K562 (cell line): ENCODE results near the gene PPP1R12C. TPM values are rescaled to one million over a fixed set of nuclear protein-coding genes. Genes with fewer than 3 reads are reported as not detected.

Experiments used
- CBX5 ChIP-seq: IDR thresholded peaks from 2 replicates; pipeline ENCODE4 v1.6.1; 2014; ENCODE audit warnings: low read depth, borderline replicate concordance
- CCNT2 ChIP-seq: IDR thresholded peaks from 2 replicates; pipeline ENCODE4 v1.6.1; 2011; ENCODE audit warnings: borderline replicate concordance, low read depth, mild to moderate bottlenecking, moderate library complexity, mixed read lengths, low read length; ENCODE audit not compliant: insufficient read length; ENCODE audit errors: extremely low read depth
- ETS2 ChIP-seq: IDR thresholded peaks from 2 replicates; pipeline ENCODE4 v1.6.1; 2016; ENCODE audit warnings: borderline replicate concordance, missing genetic modification characterization, mild to moderate bottlenecking, moderate library complexity, missing compliant biosample characterization; ENCODE audit not compliant: poor library complexity, severe bottlenecking
- ID3 ChIP-seq, 2 experiments: fragments of 250-450 bp in 1 of 2; fragments of 450-650 bp in 1 of 2; sonication (Bioruptor Pico) in 1 of 2; IDR thresholded peaks; 2 replicates each; pipeline versions ENCODE4 v1.6.1 to v1.8.0; 2016 to 2021; ENCODE audit warnings: mild to moderate bottlenecking in 2 of 2, moderate library complexity in 2 of 2, missing compliant biosample characterization in 1 of 2, missing genetic modification characterization in 1 of 2
- IFI16 ChIP-seq: fragments of 250-450 bp; sonication (Bioruptor Pico); IDR thresholded peaks from 2 replicates; pipeline ENCODE4 v2.1.2; 2022; ENCODE audit warnings: mild to moderate bottlenecking, inconsistent platforms
- RBFOX2 ChIP-seq: fragments of 200-400 bp; formaldehyde crosslinking; IDR thresholded peaks from 2 replicates; pipeline ENCODE4 v1.6.1; 2017; ENCODE audit warnings: low read depth, mild to moderate bottlenecking, low read length, moderate library complexity
- RBM14 ChIP-seq: fragments of 200-400 bp; formaldehyde crosslinking; IDR thresholded peaks from 2 replicates; pipeline ENCODE4 v1.6.1; 2018; ENCODE audit warnings: low read depth, mild to moderate bottlenecking, low read length, moderate library complexity, borderline replicate concordance; ENCODE audit not compliant: insufficient read depth
- RNF219 ChIP-seq: fragments of 250-450 bp; sonication (Bioruptor Pico); IDR thresholded peaks from 2 replicates; pipeline ENCODE4 v1.5.0; 2022; ENCODE audit warnings: mild to moderate bottlenecking
- SMARCC2 ChIP-seq: fragments of 450-650 bp; IDR thresholded peaks from 2 replicates; pipeline ENCODE4 v1.6.1; 2017; ENCODE audit warnings: antibody characterized with exemption, moderate library complexity, mild to moderate bottlenecking, low read depth
- SOX6 ChIP-seq: fragments of 450-650 bp; IDR thresholded peaks from 2 replicates; pipeline ENCODE4 v1.6.1; 2014; ENCODE audit warnings: mild to moderate bottlenecking
- TOE1 ChIP-seq, 2 experiments: fragments of 450-650 bp in 1 of 2; sonication (generic) in 1 of 2; formaldehyde crosslinking in 1 of 2; IDR thresholded peaks; 2 replicates each; pipeline versions ENCODE4 v1.7.1 to v1.8.0; 2016 to 2022; ENCODE audit warnings: borderline replicate concordance in 2 of 2, mild to moderate bottlenecking in 2 of 2, antibody characterized with exemption in 1 of 2, inconsistent platforms in 1 of 2, low read depth in 1 of 2, missing genetic modification reagents in 1 of 2, moderate library complexity in 1 of 2
- USF2 ChIP-seq: sonication (generic); formaldehyde crosslinking; IDR thresholded peaks from 2 replicates; pipeline ENCODE4 v1.5.0; 2020; ENCODE audit warnings: missing genetic modification reagents
- ZBTB11 ChIP-seq, 3 experiments: fragments of 200-800 bp in 1 of 3; fragments of 250-450 bp in 1 of 3; fragments of 450-650 bp in 1 of 3; sonication (Bioruptor Pico) in 1 of 3; sonication (Bioruptor generic) in 1 of 3; formaldehyde crosslinking in 1 of 3; IDR thresholded peaks; 2 replicates each; pipeline versions ENCODE4 v1.6.1 to v1.8.0; 2016 to 2022; ENCODE audit warnings: mild to moderate bottlenecking in 2 of 3, missing genetic modification characterization in 2 of 3, missing compliant biosample characterization in 1 of 3, moderate library complexity in 1 of 3
- ZNF444 ChIP-seq: fragments of 250-450 bp; sonication (Bioruptor Pico); IDR thresholded peaks from 2 replicates; pipeline ENCODE4 v1.4.0; 2020; ENCODE audit warnings: mild to moderate bottlenecking, moderate library complexity
- ZNF655 ChIP-seq: fragments of 250-450 bp; sonication (Bioruptor Pico); IDR thresholded peaks from 2 replicates; pipeline ENCODE4 v1.5.0; 2021
- ZNF780A ChIP-seq: fragments of 250-450 bp; sonication (Bioruptor Pico); IDR thresholded peaks from 2 replicates; pipeline ENCODE4 v1.5.0; 2021; ENCODE audit warnings: mild to moderate bottlenecking
- polyA plus RNA-seq, 8 experiments: library from polyadenylated mRNA; depleted of rRNA in 4 of 8; stranded (reverse) in 5 of 8; unstranded in 3 of 8; fragments of >200 nt; fragmentation: Nextera tagmentation in 2 of 8; fragmentation: Illumina TruSeq in 1 of 8; extraction: Ambion mirVana in 2 of 8; extraction: Trizol in 1 of 8; gene quantifications; 2 replicates each; pipeline versions ENCODE4 v1.2.1 to v1.2.3, GENCODE V29; 2011 to 2014; ENCODE audit warnings: inconsistent platforms in 1 of 8, missing spikeins in 1 of 8
- total RNA-seq, 7 experiments: library from RNA; depleted of rRNA in 6 of 7; stranded (reverse); fragments of >200 nt in 6 of 7; fragmentation: Illumina TruSeq in 2 of 7; extraction: Trizol in 2 of 7; gene quantifications; 2 replicates each; pipeline versions ENCODE4 v1.2.1 to v1.2.3, GENCODE V29; 2011 to 2021; ENCODE audit warnings: low replicate concordance in 1 of 7

The PPP1R12C gene
- total and polyA plus RNA-seq, 9 of the 15 experiments (the other 6 are each of a cell fraction or from before 2014, with no cell fraction given): 1.8 to 136 (median 33.7) TPM

- no peak for TF ChIP-seq RNF219 (CRISPR knock-in tag)
- peak; percentile 82 for TF ChIP-seq RBFOX2
- TF ChIP-seq TOE1 (IDR thresholded peaks at IDR 0.05; ENCODE audit: borderline replicate concordance): peak; percentile 51; the same call in 1 of the 2 replicates
- TF ChIP-seq TOE1 (CRISPR knock-in tag; IDR thresholded peaks at IDR 0.05; ENCODE audit: borderline replicate concordance, low read depth): no peak
- TF ChIP-seq ZNF655 (CRISPR knock-in tag): no peak
- TF ChIP-seq ID3 (CRISPR knock-in tag; IDR thresholded peaks at IDR 0.05): no peak
- TF ChIP-seq ID3 (tag; IDR thresholded peaks at IDR 0.05): no peak; the same call in 1 of the 2 replicates
- TF ChIP-seq ZNF780A: no peak
- no peak for TF ChIP-seq ETS2 (tag)
- TF ChIP-seq CCNT2: peak; percentile 40
- no peak for TF ChIP-seq CBX5
- TF ChIP-seq USF2 (CRISPR knock-in tag): no peak
- no peak for TF ChIP-seq IFI16 (CRISPR knock-in tag)
- TF ChIP-seq RBM14: no peak
- 0 out of 2 replicates have a peak, but pooled peaks have one; percentile 49 for TF ChIP-seq SMARCC2
- no peak for TF ChIP-seq SOX6
- TF ChIP-seq ZNF444 (CRISPR knock-in tag): no peak
- TF ChIP-seq ZBTB11 (CRISPR knock-in tag; IDR thresholded peaks at IDR 0.05): peak in 1 of 3 experiments; percentile 87; a peak in 2 of 6 replicates
Observed at GRCh38 chr19:55117663-55118391, 390 bp upstream of the PPP1R12C start (continued).
